HCT116 (cell line): Measurements from ENCODE around the gene PHACTR1.

Experiments
- CTCF ChIP-seq, 3 experiments: fragments of 200-600 bp in 1 of 3; sonication (generic) in 1 of 3; IDR thresholded peaks in 2 of 3; conservative IDR thresholded peaks in 1 of 3; 2 replicates each; pipeline ENCODE4 v1.5.1; 2012 to 2017; ENCODE audit warnings: low read depth in 2 of 3, low read length in 2 of 3, antibody characterized with exemption in 1 of 3, borderline replicate concordance in 1 of 3, control low read depth in 1 of 3, mild to moderate bottlenecking in 1 of 3, mixed read lengths in 1 of 3, mixed run types in 1 of 3, moderate library complexity in 1 of 3; ENCODE audit not compliant: insufficient read depth in 1 of 3
- YY1 ChIP-seq: IDR thresholded peaks from 2 replicates; pipeline ENCODE4 v1.6.1; 2011; ENCODE audit warnings: low read length, low read depth, moderate library complexity, mild to moderate bottlenecking; ENCODE audit not compliant: insufficient replicate concordance; ENCODE audit errors: extremely low read depth

GRCh38 chr6:13172291-13172690, 455.7 kb downstream of the PHACTR1 start:
- no peak for TF ChIP-seq CTCF (IDR thresholded peaks at IDR 0.05 in 2 of 3, conservative IDR thresholded peaks at IDR 0.05 in 1 of 3; ENCODE audit: borderline replicate concordance in 1 of 3, insufficient read depth in 1 of 3, low read depth in 2 of 3, low read length in 2 of 3)
- TF ChIP-seq YY1 = no peak
